Measurements from ENCODE around the gene ATXN7. TPM values are rescaled to one million over a fixed set of nuclear protein-coding genes. Genes with fewer than 3 reads are reported as not detected.

Gene ATXN7
- total RNA-seq, 2 experiments from 2014 or later: 15.2 to 35.2 TPM

GRCh38 chr3:63992516-63993209 is 129.0 kb downstream of the ATXN7 start:
- ChIA-PET CTCF (ENCODE audit: unreplicated experiment) (no interaction called here), POLR2A (interaction anchor here (1.0 kb wide), 1 partner anchor 13 kb away, joined by 3 read pairs; no protein-coding TSS in a partner anchor)
- no peak for DNase-seq (ENCODE audit: low spot score)
- no peaks in the 10 kb centered on the region for H3K9me2 ChIP-seq (ENCODE audit: insufficient read depth, low read length)
- BruUV-seq (replicated peaks): no TSS peak
- H3K27ac ChIP-seq (ENCODE audit: low read depth, low read length, poor library complexity, severe bottlenecking): no peak overlapping the region
- intact Hi-C loops (cut with micrococcal nuclease; ENCODE audit: unreplicated experiment): loop anchor here (5.0 kb wide), 2 partner anchors 80 to 165 kb away; partner anchors contain the start of gene SCAANT1
- H3K4me3 ChIP-seq (ENCODE audit: low read depth, low read length, poor library complexity, severe bottlenecking): no peak overlapping the region
- no peaks in the 10 kb centered on the region for H4K20me1 ChIP-seq (ENCODE audit: insufficient read depth, low read length)
- no peak overlapping the region for H3K4me2 ChIP-seq (ENCODE audit: low read length)
- H3K79me2 ChIP-seq (ENCODE audit: insufficient read depth, low read depth, low read length): no peaks in the 10 kb centered on the region
- no peaks in the 10 kb centered on the region for H3K9me3 ChIP-seq (ENCODE audit: low read length)
- H3K4me1 ChIP-seq (ENCODE audit: insufficient read depth, low read length, poor library complexity, severe bottlenecking): no peaks in the 10 kb centered on the region
- no peak overlapping the region for H2AFZ ChIP-seq (ENCODE audit: low read length)
- TF ChIP-seq CTCF (conservative IDR thresholded peaks at IDR 0.05; ENCODE audit: low read length): no peak
- TF ChIP-seq EZH2phosphoT487 (IDR thresholded peaks at IDR 0.05; ENCODE audit: borderline replicate concordance, low read depth, low read length): no peak
- peaks cover 99% of the 10 kb centered on the region for H3K36me3 ChIP-seq (ENCODE audit: insufficient read depth, low read length)

- no TSS peak for BruUV-seq (replicated peaks)
- ChIA-PET CTCF (ENCODE audit: unreplicated experiment) (interaction anchor here (1.2 kb wide), 1 partner anchor 16 kb away, joined by 3 read pairs; no protein-coding TSS in a partner anchor), POLR2A (interaction anchor here (1.1 to 1.3 kb wide), 2 partner anchors 12 to 14 kb away, joined by 3 read pairs; no protein-coding TSS in a partner anchor)
- DNase-seq (ENCODE audit: low spot score): peak; percentile 69
- Histone ChIP-seq H3K4me1 (ENCODE audit: insufficient read depth, low read length, poor library complexity, severe bottlenecking) (no peaks in the 10 kb centered on the region), H3K9me3 (ENCODE audit: low read length) (no peaks in the 10 kb centered on the region), H3K27ac (ENCODE audit: low read depth, low read length, poor library complexity, severe bottlenecking) (no peak overlapping the region), H3K4me3 (ENCODE audit: low read depth, low read length, poor library complexity, severe bottlenecking) (no peak overlapping the region), H3K36me3 (ENCODE audit: insufficient read depth, low read length) (peaks cover 99% of the 10 kb centered on the region), H2AFZ (ENCODE audit: low read length) (no peak overlapping the region), H3K4me2 (ENCODE audit: low read length) (no peak overlapping the region), H4K20me1 (ENCODE audit: insufficient read depth, low read length) (no peaks in the 10 kb centered on the region), H3K9me2 (ENCODE audit: insufficient read depth, low read length) (no peaks in the 10 kb centered on the region), H3K79me2 (ENCODE audit: insufficient read depth, low read depth, low read length) (no peaks in the 10 kb centered on the region)
- TF ChIP-seq EZH2phosphoT487 (IDR thresholded peaks at IDR 0.05; ENCODE audit: borderline replicate concordance, low read depth, low read length): no peak
- TF ChIP-seq CTCF (conservative IDR thresholded peaks at IDR 0.05; ENCODE audit: low read length): peak; percentile 88
- intact Hi-C loops (cut with micrococcal nuclease; ENCODE audit: unreplicated experiment): loop anchor here (5.0 kb wide), 2 partner anchors 81 to 166 kb away; partner anchors contain the start of gene SCAANT1
Observed at GRCh38 chr3:63993653-63994079, 130.0 kb downstream of the ATXN7 start.

GRCh38 chr3:63995086-63995485 is 131.4 kb downstream of the ATXN7 start:
- H3K36me3 ChIP-seq (ENCODE audit: insufficient read depth, low read length): peaks cover 99% of the 10 kb centered on the region
- H3K9me3 ChIP-seq (ENCODE audit: low read length): no peaks in the 10 kb centered on the region
- ChIA-PET CTCF (ENCODE audit: unreplicated experiment) (no interaction called here), POLR2A (interaction anchor here (0.6 kb wide), 1 partner anchor 39 kb away, joined by 3 read pairs; no protein-coding TSS in a partner anchor)
- no peak for DNase-seq (ENCODE audit: low spot score)
- BruUV-seq (replicated peaks): no TSS peak
- no peak overlapping the region for H3K4me3 ChIP-seq (ENCODE audit: low read depth, low read length, poor library complexity, severe bottlenecking)
- intact Hi-C loops (cut with micrococcal nuclease; ENCODE audit: unreplicated experiment): no loop called here
- TF ChIP-seq EZH2phosphoT487 (IDR thresholded peaks at IDR 0.05; ENCODE audit: borderline replicate concordance, low read depth, low read length) (no peak), CTCF (conservative IDR thresholded peaks at IDR 0.05; ENCODE audit: low read length) (no peak)
- H2AFZ ChIP-seq (ENCODE audit: low read length): no peak overlapping the region
- H3K79me2 ChIP-seq (ENCODE audit: insufficient read depth, low read depth, low read length): no peaks in the 10 kb centered on the region
- H3K27ac ChIP-seq (ENCODE audit: low read depth, low read length, poor library complexity, severe bottlenecking): no peak overlapping the region
- H3K9me2 ChIP-seq (ENCODE audit: insufficient read depth, low read length): no peaks in the 10 kb centered on the region
- no peaks in the 10 kb centered on the region for H3K4me1 ChIP-seq (ENCODE audit: insufficient read depth, low read length, poor library complexity, severe bottlenecking)
- no peak overlapping the region for H3K4me2 ChIP-seq (ENCODE audit: low read length)
- H4K20me1 ChIP-seq (ENCODE audit: insufficient read depth, low read length): no peaks in the 10 kb centered on the region

All from OCI-LY7 (cell line).